Trophoblast cell (in vitro differentiated cells and primary cell): Measurements from ENCODE around the gene GYPE. TPM values are rescaled to one million over a fixed set of nuclear protein-coding genes. Genes with fewer than 3 reads are reported as not detected.
"Not testable (repeated sequence)": the region's sequence is repeated elsewhere in the genome, so short reads cannot be mapped to it uniquely, and the experiment has no call there.

Experiments
- DNase-seq, 2 donors: peaks; one replicate each; pipeline ENCODE4 v3.0.0-alpha.2; 2016
- H2AFZ ChIP-seq: 2 replicates; pipeline ENCODE4 v1.6.1; 2013; ENCODE audit warnings: low read length, moderate library complexity, mild to moderate bottlenecking; ENCODE audit not compliant: insufficient read depth, poor library complexity
- H2AK5ac ChIP-seq: 2 replicates; pipeline ENCODE4 v1.6.1; 2013; ENCODE audit warnings: mild to moderate bottlenecking, low read length
- H2BK120ac ChIP-seq: 2 replicates; pipeline ENCODE4 v1.6.1; 2013; ENCODE audit warnings: low read length, mild to moderate bottlenecking, moderate library complexity; ENCODE audit not compliant: insufficient read depth, poor library complexity
- H2BK12ac ChIP-seq: 2 replicates; pipeline ENCODE4 v1.6.1; 2013; ENCODE audit warnings: mild to moderate bottlenecking, low read length, moderate library complexity
- H2BK5ac ChIP-seq: 2 replicates; pipeline ENCODE4 v1.6.1; 2013; ENCODE audit warnings: low read length, low read depth, moderate library complexity, mild to moderate bottlenecking; ENCODE audit not compliant: poor library complexity
- H3K14ac ChIP-seq: 2 replicates; pipeline ENCODE4 v1.6.1; 2013; ENCODE audit warnings: mild to moderate bottlenecking, low read length
- H3K18ac ChIP-seq: 2 replicates; pipeline ENCODE4 v1.6.1; 2013; ENCODE audit warnings: mild to moderate bottlenecking, low read length
- H3K23ac ChIP-seq: 2 replicates; pipeline ENCODE4 v1.6.1; 2013; ENCODE audit warnings: low read length
- H3K27ac ChIP-seq: 2 replicates; pipeline ENCODE4 v1.5.1; 2013; ENCODE audit warnings: low read depth, mild to moderate bottlenecking, inconsistent platforms, low read length, moderate library complexity
- H3K27me3 ChIP-seq: 2 replicates; pipeline ENCODE4 v1.6.1; 2013; ENCODE audit warnings: inconsistent platforms, mild to moderate bottlenecking, low read length, moderate library complexity; ENCODE audit not compliant: insufficient read depth
- H3K36me3 ChIP-seq, 2 experiments: 1 replicate in 1 of 2; 2 replicates in 1 of 2; pipeline ENCODE4 v1.6.1; 2013; ENCODE audit warnings: low read length in 2 of 2, mild to moderate bottlenecking in 2 of 2, moderate library complexity in 1 of 2; ENCODE audit not compliant: insufficient read depth in 2 of 2, control insufficient read depth in 1 of 2
- H3K4ac ChIP-seq: 2 replicates; pipeline ENCODE4 v1.6.1; 2013; ENCODE audit warnings: low read depth, mild to moderate bottlenecking, low read length, moderate library complexity
- H3K4me1 ChIP-seq, 2 experiments: 1 replicate in 1 of 2; 2 replicates in 1 of 2; pipeline ENCODE4 v1.6.1; 2013; ENCODE audit warnings: low read length in 2 of 2, mild to moderate bottlenecking in 2 of 2, moderate library complexity in 1 of 2; ENCODE audit not compliant: insufficient read depth in 2 of 2, control insufficient read depth in 1 of 2
- H3K4me2 ChIP-seq: 2 replicates; pipeline ENCODE4 v1.6.1; 2013; ENCODE audit warnings: inconsistent platforms, mild to moderate bottlenecking, low read length, moderate library complexity
- H3K4me3 ChIP-seq: 2 replicates; pipeline ENCODE4 v1.5.1; 2013; ENCODE audit warnings: mild to moderate bottlenecking, low read depth, low read length, inconsistent platforms
- H3K79me1 ChIP-seq: one replicate; pipeline ENCODE4 v1.6.1; 2013; ENCODE audit warnings: low read length
- H3K79me2 ChIP-seq: 2 replicates; pipeline ENCODE4 v1.6.1; 2013; ENCODE audit warnings: low read length, mild to moderate bottlenecking; ENCODE audit not compliant: control insufficient read depth, insufficient read depth, poor library complexity
- H3K9ac ChIP-seq: 2 replicates; pipeline ENCODE4 v1.6.1; 2013; ENCODE audit warnings: mild to moderate bottlenecking, low read length
- H3K9me3 ChIP-seq: 2 replicates; pipeline ENCODE4 v1.6.1; 2013; ENCODE audit warnings: low read depth, mild to moderate bottlenecking, control low read depth, inconsistent platforms, low read length; ENCODE audit not compliant: insufficient read depth
- H4K12ac ChIP-seq: 2 replicates; pipeline ENCODE4 v1.6.1; 2013; ENCODE audit warnings: low read depth, mild to moderate bottlenecking, low read length, moderate library complexity
- H4K8ac ChIP-seq: 2 replicates; pipeline ENCODE4 v1.6.1; 2013; ENCODE audit warnings: low read depth, mild to moderate bottlenecking, low read length, moderate library complexity
- H4K91ac ChIP-seq: one replicate; pipeline ENCODE4 v1.6.1; 2013; ENCODE audit warnings: low read depth, mild to moderate bottlenecking, low read length, moderate library complexity
- WGBS: extraction: QIAGEN DNeasy Blood & Tissue Kit; methylation state at CpG from one replicate; pipeline ENCODE4 v1.1.7; 2013; ENCODE audit warnings: missing lambda C conversion rate; ENCODE audit not compliant: insufficient read length, insufficient coverage; ENCODE audit errors: extremely low coverage; 5-methylcytosine and 5-hydroxymethylcytosine counted together
- polyA plus RNA-seq: library from polyadenylated mRNA; stranded (reverse); fragments of 200-250 nt; gene quantifications from 2 replicates; pipeline ENCODE4 v1.2.3, GENCODE V29; 2013

Gene GYPE
- polyA plus RNA-seq = not detected in 2 replicates

GRCh38 chr4:143905440-143905839 lies at the start of gene GYPE:
Gene GYPE (minus strand): TSS chr4:143905559. CDS start chr4:143905507, 52 bp downstream.
- not testable (repeated sequence) for H3K79me2 ChIP-seq, H3K4me1 ChIP-seq, H4K8ac ChIP-seq, H3K27me3 ChIP-seq, H4K91ac ChIP-seq, H3K14ac ChIP-seq, H3K4me2 ChIP-seq, H3K23ac ChIP-seq, H3K9me3 ChIP-seq, H2BK5ac ChIP-seq, H2BK120ac ChIP-seq, H3K4ac ChIP-seq, H3K18ac ChIP-seq, H4K12ac ChIP-seq, H3K27ac ChIP-seq, H3K36me3 ChIP-seq, H3K4me3 ChIP-seq, H2AFZ ChIP-seq, H2BK12ac ChIP-seq, H3K9ac ChIP-seq, H2AK5ac ChIP-seq, DNase-seq, H3K79me1 ChIP-seq
- WGBS = no CpG with 5 or more reads among the region's 2 CpGs

- H2BK120ac ChIP-seq, H3K9me3 ChIP-seq, H3K23ac ChIP-seq, H3K36me3 ChIP-seq, H4K91ac ChIP-seq, H3K4me1 ChIP-seq, H4K12ac ChIP-seq, H3K79me1 ChIP-seq, H3K9ac ChIP-seq, H3K27ac ChIP-seq, DNase-seq, H4K8ac ChIP-seq, H3K79me2 ChIP-seq, H3K4me3 ChIP-seq, H2BK12ac ChIP-seq, H3K4ac ChIP-seq, H2AK5ac ChIP-seq, H2BK5ac ChIP-seq, H2AFZ ChIP-seq, H3K18ac ChIP-seq, H3K27me3 ChIP-seq, H3K4me2 ChIP-seq, H3K14ac ChIP-seq: not testable (repeated sequence)
These were observed 46.2 kb upstream of the GYPE start for GRCh38 chr4:143951458-143951972.

- WGBS = no CpG with 5 or more reads among the region's 4 CpGs
- not testable (repeated sequence) for H3K9ac ChIP-seq, H4K12ac ChIP-seq, H3K14ac ChIP-seq, H2AK5ac ChIP-seq, H3K9me3 ChIP-seq, H2AFZ ChIP-seq, H3K27me3 ChIP-seq, H3K4ac ChIP-seq, H3K23ac ChIP-seq, H3K18ac ChIP-seq, H4K91ac ChIP-seq, H3K79me2 ChIP-seq, H2BK12ac ChIP-seq, H3K4me2 ChIP-seq, H3K4me1 ChIP-seq, H3K27ac ChIP-seq, H3K79me1 ChIP-seq, H3K4me3 ChIP-seq, H3K36me3 ChIP-seq, H2BK5ac ChIP-seq, H2BK120ac ChIP-seq, H4K8ac ChIP-seq
- DNase-seq = peak; percentile 15 to 66
These were observed 45.6 kb upstream of the GYPE start for GRCh38 chr4:143950967-143951366.

- not testable (repeated sequence) for H4K8ac ChIP-seq, H3K79me1 ChIP-seq, H3K18ac ChIP-seq, H3K14ac ChIP-seq, H3K9ac ChIP-seq, H3K9me3 ChIP-seq, H2AK5ac ChIP-seq, H4K91ac ChIP-seq, H4K12ac ChIP-seq, H3K4me3 ChIP-seq, H3K36me3 ChIP-seq, H2BK120ac ChIP-seq, H3K27ac ChIP-seq, H3K4me2 ChIP-seq, H2BK5ac ChIP-seq, H3K4me1 ChIP-seq, H3K79me2 ChIP-seq, H3K4ac ChIP-seq, H3K23ac ChIP-seq, H2BK12ac ChIP-seq, H3K27me3 ChIP-seq, DNase-seq, H2AFZ ChIP-seq
- no CpG with 5 or more reads among the region's 1 CpG for WGBS
These were observed 44.8 kb upstream of the GYPE start for GRCh38 chr4:143950185-143950584.
